ENCODE data around the gene KIF5C. TPM values are rescaled to one million over a fixed set of nuclear protein-coding genes. Genes with fewer than 3 reads are reported as not detected.

KIF5C gene
- total RNA-seq, 1 experiment from 2014 or later = 1.5 TPM

DNA sequence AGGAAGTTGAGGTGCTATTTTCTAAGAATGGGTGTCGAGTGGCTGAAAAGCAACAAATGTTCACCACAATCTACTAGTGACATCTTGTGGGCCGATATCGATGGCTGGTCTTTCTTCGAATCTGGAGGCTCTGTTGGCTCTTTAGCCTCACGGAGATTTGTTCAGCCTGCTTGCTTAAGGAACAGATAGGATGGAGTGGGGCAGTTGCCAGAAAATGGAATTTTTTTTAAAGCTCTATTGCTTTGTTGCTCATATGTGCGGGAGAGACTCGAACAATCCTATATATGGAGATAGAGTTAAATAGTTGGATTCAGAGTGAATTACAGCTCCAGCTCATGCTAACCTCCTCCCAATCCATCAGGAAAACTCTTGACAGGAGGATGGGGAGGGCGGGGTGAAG lies 92.6 kb downstream of the KIF5C start:
- Mint-ChIP-seq H3K4me3 (ENCODE audit: unreplicated experiment) (no peak overlapping the region), H3K27ac (ENCODE audit: unreplicated experiment) (no peak overlapping the region), H3K36me3 (ENCODE audit: insufficient read depth, unreplicated experiment) (no peaks in the 10 kb centered on the region), H3K4me1 (ENCODE audit: low read depth, unreplicated experiment) (no peaks in the 10 kb centered on the region), H3K27me3 (ENCODE audit: insufficient read depth, unreplicated experiment) (peaks cover 5% of the 10 kb centered on the region), H3K9me3 (ENCODE audit: unreplicated experiment) (no peaks in the 10 kb centered on the region)
- no peaks in the 10 kb centered on the region for H3K27me3 ChIP-seq (replicated peaks; ENCODE audit: control insufficient read depth, insufficient read depth, low read length)
- CTCF ChIA-PET = interaction anchor here (1.9 kb wide), 1 partner anchor 458 kb away, joined by 7 read pairs; no protein-coding TSS in a partner anchor
- TF ChIP-seq CTCF (IDR thresholded peaks at IDR 0.05; ENCODE audit: insufficient read depth in 1 of 2, low read depth in 1 of 2, low read length in 1 of 2, severe bottlenecking in 1 of 2, unreplicated experiment in 1 of 2) = no peak
- POLR2A ChIA-PET = no interaction called here
- BruUV-seq (replicated peaks) = no TSS peak
- H3K36me3 ChIP-seq (ENCODE audit: control insufficient read depth, insufficient read depth, low read length) = no peaks in the 10 kb centered on the region
- no peaks in the 10 kb centered on the region for H3K4me1 ChIP-seq
- H3K4me3 ChIP-seq (ENCODE audit: low read depth, low read length) = no peak overlapping the region
- no peak for DNase-seq
- intact Hi-C loops (cut with micrococcal nuclease; ENCODE audit: unreplicated experiment) = no loop called here
- H3K9me3 ChIP-seq = no peaks in the 10 kb centered on the region

DNA sequence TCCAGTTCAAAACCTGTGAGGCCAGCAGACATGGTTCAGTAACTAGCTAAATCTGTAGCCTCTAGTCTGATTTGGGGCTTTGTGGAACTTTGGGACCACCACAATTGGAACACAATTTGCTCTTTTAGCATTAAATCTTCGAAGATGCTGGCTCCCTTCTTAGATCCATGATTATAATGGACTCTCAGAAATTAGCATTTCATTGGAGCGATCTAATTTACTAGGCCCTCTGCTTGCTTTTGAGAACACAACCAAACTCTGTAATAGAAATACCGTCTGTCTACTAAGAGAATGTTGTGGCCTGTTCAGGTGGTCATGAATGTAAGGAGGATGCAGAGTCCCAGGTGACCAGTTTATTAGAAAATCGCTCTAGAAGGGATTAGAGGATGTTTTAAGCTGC lies 93.3 kb downstream of the KIF5C start:
- no peak for TF ChIP-seq CTCF (IDR thresholded peaks at IDR 0.05; ENCODE audit: insufficient read depth in 1 of 2, low read depth in 1 of 2, low read length in 1 of 2, severe bottlenecking in 1 of 2, unreplicated experiment in 1 of 2)
- no peak overlapping the region for H3K27ac Mint-ChIP-seq (ENCODE audit: unreplicated experiment)
- Histone ChIP-seq H3K9me3 (no peaks in the 10 kb centered on the region), H3K4me3 (ENCODE audit: low read depth, low read length) (no peak overlapping the region), H3K27me3 (replicated peaks; ENCODE audit: control insufficient read depth, insufficient read depth, low read length) (no peaks in the 10 kb centered on the region), H3K4me1 (no peaks in the 10 kb centered on the region), H3K36me3 (ENCODE audit: control insufficient read depth, insufficient read depth, low read length) (no peaks in the 10 kb centered on the region)
- no peaks in the 10 kb centered on the region for H3K9me3 Mint-ChIP-seq (ENCODE audit: unreplicated experiment)
- no peak for DNase-seq
- peaks cover 5% of the 10 kb centered on the region for H3K27me3 Mint-ChIP-seq (ENCODE audit: insufficient read depth, unreplicated experiment)
- no TSS peak for BruUV-seq (replicated peaks)
- intact Hi-C loops (cut with micrococcal nuclease; ENCODE audit: unreplicated experiment) = no loop called here
- POLR2A ChIA-PET = no interaction called here
- H3K4me3 Mint-ChIP-seq (ENCODE audit: unreplicated experiment) = no peak overlapping the region
- CTCF ChIA-PET = interaction anchor here (1.9 kb wide), 1 partner anchor 459 kb away, joined by 7 read pairs; no protein-coding TSS in a partner anchor
- no peaks in the 10 kb centered on the region for H3K4me1 Mint-ChIP-seq (ENCODE audit: low read depth, unreplicated experiment)
- no peaks in the 10 kb centered on the region for H3K36me3 Mint-ChIP-seq (ENCODE audit: insufficient read depth, unreplicated experiment)

GRCh38 chr2:148968776-148969319 lies 93.8 kb downstream of the KIF5C start:
- Mint-ChIP-seq H3K4me1 (ENCODE audit: low read depth, unreplicated experiment) (no peaks in the 10 kb centered on the region), H3K27ac (ENCODE audit: unreplicated experiment) (no peak overlapping the region), H3K9me3 (ENCODE audit: unreplicated experiment) (no peaks in the 10 kb centered on the region), H3K36me3 (ENCODE audit: insufficient read depth, unreplicated experiment) (no peaks in the 10 kb centered on the region), H3K4me3 (ENCODE audit: unreplicated experiment) (no peak overlapping the region), H3K27me3 (ENCODE audit: insufficient read depth, unreplicated experiment) (peaks cover 5% of the 10 kb centered on the region)
- BruUV-seq (replicated peaks) = no TSS peak
- Histone ChIP-seq H3K4me1 (no peaks in the 10 kb centered on the region), H3K4me3 (ENCODE audit: low read depth, low read length) (no peak overlapping the region), H3K9me3 (no peaks in the 10 kb centered on the region), H3K27me3 (replicated peaks; ENCODE audit: control insufficient read depth, insufficient read depth, low read length) (no peaks in the 10 kb centered on the region), H3K36me3 (ENCODE audit: control insufficient read depth, insufficient read depth, low read length) (no peaks in the 10 kb centered on the region)
- TF ChIP-seq CTCF (IDR thresholded peaks at IDR 0.05; ENCODE audit: insufficient read depth in 1 of 2, low read depth in 1 of 2, low read length in 1 of 2, severe bottlenecking in 1 of 2, unreplicated experiment in 1 of 2) = no peak
- POLR2A ChIA-PET = no interaction called here
- DNase-seq = no peak
- intact Hi-C loops (cut with micrococcal nuclease; ENCODE audit: unreplicated experiment) = no loop called here
- CTCF ChIA-PET = no interaction called here

Measured in Caco-2 (cell line).